ENCODE measurements around the gene HIP1R.
"Not testable (repeated sequence)": the region's sequence is repeated elsewhere in the genome, so short reads cannot be mapped to it uniquely, and the experiment has no call there.

Gene HIP1R

DNA sequence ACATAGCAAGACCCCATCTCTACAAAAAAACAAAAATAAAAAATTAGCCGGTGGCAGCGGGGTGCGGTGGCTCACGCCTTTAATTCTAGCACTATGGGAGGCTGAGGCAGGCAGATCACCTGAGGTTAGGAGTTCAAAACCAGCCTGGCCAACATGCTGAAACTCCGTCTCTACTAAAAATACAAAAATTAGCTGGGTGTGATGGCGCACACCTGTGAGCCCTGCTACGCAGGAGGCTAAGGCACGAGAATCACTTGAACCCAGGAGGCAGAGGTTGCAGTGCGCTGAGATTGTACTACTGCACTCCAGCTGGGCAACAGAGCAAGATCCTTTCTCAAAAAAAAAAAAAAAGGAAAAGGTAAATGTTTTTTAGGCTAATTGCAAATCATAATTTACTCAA is 57.5 kb downstream of the HIP1R start:
- DNase-seq: not testable (repeated sequence)

DNA sequence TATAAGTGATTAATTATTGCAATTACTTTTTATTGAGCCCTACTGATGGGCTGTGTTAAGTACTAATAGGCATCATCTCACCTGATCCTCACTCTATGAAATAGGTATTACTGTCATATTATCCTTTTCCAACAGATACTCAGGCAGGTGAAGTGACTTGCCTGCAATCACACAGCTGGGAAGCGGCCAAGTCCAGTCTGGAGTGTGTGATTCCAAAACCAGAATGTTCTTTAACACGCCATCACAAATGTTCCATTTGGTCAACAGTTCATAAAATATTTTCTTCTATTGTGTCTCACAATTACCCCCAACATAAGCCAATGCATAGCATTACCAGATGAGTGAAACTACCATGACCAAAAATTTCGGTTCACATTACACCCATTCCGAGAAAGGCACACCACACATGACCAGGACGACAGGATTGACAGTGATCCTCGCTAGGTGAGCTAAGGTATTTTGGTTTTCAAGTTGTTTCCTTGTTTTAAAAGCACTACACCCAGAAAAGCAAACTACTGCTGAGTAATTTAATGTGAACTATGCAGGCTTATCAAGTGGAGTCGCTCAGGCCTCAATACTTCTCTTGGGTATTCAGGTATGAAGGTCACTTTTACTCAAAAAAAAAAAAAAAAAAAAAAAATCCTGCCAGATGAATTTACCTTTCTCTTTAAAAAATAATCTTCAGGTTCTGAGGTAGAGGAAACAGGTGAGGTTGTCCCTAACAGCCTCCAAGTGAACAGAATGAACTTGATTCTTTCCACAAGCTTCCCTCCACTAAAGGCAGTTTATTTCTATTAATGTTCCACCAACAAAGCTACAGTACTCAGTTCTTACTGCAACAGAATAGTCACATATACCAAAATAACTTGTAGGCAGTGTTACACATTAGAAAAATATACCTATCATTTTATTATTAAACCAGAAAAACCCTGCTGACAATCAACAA is 58.2 kb downstream of the HIP1R start:
- DNase-seq: no peak

DNA sequence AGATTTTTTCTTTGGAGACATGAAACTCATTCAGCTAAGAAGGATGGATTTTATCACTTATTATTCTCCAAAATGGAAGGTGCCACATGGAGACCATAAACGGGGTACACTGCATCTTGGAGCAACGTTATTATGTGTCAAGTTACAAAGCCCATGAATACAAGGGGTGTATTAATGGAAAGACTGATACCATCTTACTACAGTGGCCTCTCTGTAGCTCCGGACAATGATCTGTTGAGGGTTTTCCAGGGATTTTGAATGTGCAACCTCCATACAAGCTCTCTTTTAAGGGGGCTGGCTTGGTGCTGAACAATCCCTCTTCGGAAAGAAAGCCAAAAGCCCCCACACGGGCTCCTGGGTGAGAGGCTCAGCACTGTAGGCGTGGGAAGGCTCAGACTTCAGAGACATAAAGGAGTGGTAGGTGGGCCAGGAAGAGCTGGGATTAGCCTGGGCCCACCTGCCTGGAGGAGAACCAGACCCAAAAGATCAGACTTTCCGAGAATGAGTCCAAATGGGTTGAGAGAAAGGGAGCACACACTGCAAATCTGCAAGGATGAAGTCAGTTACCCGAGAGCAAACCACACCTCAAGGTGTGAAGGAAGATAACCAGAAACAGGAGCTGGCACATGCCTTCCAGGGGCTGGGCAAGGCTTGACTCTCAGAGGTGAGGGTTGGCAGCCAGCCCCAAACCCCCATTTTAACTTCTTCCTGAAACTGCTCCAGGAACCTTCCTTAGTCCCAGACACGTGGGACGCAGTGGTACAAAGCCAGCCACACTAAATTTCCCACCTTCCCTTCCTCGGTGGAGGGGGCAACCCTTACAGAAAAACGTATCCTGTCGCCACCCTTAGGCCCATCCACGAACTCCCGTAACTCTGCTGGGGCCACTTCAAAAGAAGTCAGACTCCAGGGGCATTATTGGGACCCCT is 59.2 kb downstream of the HIP1R start:
- DNase-seq: peak in 5 of 51 donors; percentile 20 to 52 (median 38)

DNA sequence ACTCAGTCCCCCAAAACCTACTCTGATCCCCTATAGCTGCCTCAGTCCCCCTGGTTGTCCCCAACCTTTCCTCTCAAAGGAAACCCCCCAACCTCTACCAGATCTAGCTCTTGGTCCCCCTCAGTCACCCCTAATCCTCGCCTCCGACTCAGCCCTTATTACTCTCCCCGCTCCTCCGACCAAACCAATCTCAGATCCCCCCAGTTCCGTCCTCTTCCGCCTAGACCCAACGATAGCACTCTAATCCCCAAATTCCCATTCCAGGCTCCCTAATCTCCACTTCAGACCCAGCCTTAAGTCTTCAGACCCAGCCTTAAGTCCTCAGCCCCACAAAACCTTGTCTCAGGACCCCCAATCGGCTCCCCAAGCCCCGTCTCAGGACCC is 60.1 kb downstream of the HIP1R start:
- peak in 1 of 51 donors; percentile 58 for DNase-seq

DNA sequence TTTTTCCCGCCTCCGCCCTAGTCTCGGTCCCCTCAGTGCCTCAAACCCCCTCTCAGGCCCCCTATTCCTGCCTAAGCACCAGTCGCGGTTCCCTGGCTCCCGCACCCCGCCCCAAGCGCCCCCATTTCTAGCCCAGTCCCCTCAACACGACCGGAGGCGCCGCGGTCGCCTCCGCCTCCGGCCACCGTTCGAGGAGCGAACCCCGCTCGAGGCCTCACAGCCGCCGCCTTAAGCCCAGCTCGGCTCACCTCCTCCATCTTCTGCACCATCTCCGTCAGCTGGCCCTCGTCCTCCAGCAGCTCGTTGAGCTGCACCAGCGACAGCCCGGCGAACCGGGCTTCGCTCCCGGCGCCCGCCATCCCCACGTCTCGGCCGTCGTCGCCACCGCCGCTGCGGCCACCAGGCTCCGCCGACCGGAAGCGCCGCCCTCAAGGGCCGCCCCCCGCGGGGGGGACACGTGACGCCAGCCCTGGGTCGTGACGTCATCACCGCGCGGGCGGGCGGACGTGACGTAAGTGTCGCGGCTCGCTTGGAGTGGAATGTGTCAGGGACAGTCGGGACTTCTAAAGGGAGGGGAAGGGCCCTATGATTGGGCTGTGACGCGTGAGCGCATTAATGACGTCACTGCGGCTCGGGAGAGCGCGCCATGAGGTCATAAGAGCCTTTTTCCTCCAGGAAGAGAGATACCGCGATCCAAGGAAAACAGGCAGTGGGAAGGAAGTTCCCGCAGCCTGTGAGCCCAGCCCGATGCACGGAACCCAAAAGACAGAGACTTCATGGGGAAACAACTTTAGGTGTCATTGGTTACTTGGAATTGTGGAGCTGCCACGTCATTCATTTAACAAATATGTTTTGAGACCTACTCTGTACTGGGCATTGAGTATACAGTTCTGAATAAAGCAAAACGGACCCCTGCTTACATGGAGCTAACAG is 60.7 kb downstream of the HIP1R start, which contains the start of gene VPS37B:
TSS of gene VPS37B (minus strand) at position 421 of the 933 bp plus-strand sequence. CDS start at position 359, 62 bp downstream.
- peak in 44 of 51 donors; percentile 27 to 86 (median 62) for DNase-seq

DNA sequence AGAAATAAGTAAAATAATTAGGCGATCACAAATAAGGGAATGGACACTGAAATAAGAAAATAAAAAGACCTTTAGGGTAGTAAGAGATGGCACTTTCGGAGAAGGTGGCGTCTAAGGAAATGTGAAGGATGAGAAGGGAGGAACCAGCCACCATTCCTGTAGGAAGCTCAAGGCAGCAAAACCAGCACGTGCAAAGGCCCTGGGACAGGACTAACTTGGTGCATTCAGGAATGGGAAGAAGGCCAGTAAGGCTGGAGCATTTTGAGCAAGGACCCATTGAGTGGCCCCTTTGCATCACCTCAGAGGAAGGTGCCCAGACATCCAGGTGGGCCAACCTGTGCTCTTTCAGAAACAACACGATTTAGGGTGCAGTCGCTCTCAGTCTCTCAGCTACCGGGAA is 61.4 kb downstream of the HIP1R start:
- DNase-seq: peak in 1 of 51 donors; percentile 51

DNA sequence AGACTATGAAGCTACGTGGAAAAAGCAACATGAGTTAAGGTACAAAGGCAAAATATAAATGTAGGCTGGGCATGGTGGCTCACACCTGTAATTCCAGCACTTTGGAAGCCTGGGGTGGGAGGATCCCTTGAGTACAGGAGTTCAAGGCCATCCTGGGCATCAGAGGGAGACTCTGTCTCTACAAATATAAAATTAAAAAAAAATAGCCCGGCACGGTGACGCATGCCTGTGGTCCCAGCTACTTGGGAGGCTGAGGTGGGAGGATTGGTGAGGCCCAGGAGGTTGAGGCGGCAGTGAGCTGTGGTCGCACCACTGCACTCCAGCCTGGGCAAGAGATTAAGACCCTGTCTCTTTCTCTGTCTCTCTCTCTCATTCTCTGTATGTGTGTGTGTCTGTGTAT is 64.6 kb downstream of the HIP1R start:
- DNase-seq: no peak

DNA sequence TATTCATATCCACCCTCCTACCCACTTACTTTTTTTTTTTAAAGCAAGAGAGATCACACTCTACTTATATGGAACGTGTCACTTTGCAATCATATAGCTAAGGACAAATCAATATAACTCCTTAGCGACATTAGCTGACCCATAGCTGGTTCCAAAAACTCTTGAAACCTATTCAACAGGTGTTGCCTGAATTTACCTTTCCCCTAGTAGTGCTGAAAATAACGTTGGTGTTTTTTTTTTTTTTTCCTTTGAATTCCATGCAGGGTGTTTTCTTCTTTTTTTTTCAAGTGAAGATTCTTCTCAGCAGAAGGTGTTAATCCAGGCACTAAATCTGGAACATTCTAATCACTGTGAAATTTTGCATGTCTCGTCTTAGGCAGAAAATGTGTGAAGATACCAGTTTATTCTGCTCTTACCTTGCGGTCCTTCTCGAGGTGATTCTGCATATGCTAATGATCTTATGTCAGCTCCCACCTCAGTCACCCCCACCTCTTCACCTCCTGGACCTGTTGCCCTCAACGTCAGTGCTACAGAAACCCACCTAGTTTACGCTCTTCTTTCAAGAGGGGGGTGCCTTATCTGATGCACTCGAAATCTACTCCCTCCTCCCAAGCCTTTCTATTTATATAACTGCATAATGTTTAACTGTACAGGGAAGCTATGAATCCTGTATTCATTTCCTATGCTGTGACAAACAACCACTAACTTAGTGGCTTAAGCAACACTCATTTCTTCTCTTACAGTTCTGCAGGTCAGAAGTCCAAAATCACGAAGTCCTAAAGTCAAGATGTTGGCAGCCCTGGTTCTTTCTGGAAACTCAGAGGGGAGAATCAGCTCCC is 67.8 kb downstream of the HIP1R start:
- no peak for DNase-seq

DNA sequence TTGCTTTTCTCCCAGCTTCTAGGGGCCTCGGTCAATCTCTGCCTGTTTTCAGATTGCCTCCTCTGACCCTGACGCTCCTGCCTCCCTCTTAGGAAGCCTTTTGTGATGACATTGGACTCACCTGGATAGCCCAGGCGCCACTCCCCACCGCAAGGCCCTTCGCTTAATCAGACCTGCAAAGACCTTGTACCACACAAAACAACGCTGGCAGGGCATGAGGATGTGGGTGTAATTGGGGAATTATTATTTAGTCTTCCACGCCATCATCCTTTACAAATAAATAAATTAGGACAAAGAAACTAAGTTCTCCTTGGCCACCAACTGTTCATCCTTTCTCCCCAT is 68.4 kb downstream of the HIP1R start:
- DNase-seq: no peak

DNA sequence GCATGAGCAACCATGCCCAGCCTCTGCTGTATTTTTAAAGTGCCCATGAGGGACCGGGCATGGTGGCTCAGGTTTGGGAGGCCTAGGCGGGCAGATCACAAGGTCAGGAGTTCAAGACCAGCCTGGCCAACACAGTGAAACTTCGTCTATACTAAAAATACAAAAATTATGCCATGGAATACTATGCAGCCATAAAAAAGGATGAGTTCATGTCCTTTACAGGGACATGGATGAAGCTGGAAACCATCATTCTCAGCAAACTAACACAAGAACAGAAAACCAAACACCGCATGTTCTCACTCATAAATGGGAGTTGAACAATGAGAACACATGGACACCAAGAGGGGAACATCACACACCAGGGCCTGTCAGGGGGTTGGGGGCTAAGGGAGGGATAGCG is 70.0 kb downstream of the HIP1R start:
- DNase-seq: not testable (repeated sequence)

DNA sequence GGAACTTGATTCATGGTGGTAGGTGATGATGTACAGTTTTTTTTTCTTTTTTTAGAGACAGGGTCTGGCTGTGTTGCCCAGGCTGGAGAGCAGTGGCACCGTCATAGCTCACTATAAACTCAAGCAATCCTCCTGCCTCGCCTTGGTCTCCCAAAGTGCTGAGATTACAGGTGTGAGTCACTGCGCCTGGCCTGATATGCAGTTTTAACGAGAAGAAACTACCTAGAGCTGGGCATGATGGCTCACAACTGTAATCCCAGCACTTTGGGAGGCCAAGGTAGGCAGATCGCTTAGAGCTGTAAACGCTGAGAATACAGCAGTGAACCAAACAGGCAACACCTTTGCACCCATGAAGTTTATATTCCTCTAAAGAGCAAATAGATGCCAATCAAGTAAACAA is 73.7 kb downstream of the HIP1R start:
- no peak for DNase-seq

DNA sequence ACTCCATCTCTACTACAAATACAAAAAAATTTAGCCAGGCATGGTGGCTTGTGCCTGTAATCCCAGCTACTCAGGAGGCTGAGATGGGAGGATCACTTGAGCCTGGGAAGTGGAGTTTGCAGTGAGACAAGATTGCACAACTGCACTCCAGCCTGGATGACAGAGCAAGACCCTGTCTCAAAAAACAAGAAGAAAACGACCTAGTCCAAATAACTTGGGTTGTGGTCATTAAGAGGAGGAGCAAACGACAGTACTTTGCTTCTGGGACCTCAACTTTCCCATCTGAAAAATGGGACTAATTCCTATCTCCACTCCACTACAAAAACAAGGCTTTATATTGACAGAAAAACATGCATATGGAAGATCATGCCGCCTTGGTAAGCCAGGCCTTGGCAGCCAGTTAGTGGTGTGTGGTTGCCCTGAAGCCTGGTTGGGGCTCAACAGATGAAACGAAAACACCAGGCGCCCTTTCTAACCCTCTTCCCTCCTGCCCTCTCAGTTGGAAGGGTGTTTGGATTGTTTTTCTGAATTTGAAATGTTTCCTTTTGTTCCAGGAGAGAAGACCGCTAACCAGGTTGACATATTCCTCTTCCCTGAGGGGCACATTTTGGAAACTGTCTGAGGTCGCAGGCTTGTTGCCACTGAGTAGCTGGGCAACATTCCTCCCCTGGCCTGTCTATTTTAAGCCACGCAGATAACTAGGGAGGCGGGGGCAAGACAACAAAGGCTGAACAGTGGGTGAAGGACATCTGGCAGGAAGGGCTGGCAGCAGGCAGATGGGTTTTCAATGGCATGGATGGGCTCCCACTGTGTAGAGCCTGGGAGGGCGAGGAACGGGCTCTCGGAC is 74.4 kb downstream of the HIP1R start:
- peak in 31 of 51 donors; percentile 13 to 80 (median 49) for DNase-seq
